ENCODE data around the gene LIN54.

- TF ChIP-seq CTCF (optimal IDR thresholded peaks at IDR 0.05 in 1 of 3, IDR thresholded peaks at IDR 0.05 in 1 of 3, conservative IDR thresholded peaks at IDR 0.05 in 1 of 3; ENCODE audit: extremely low read depth in 1 of 3, insufficient read depth in 2 of 3, low read length in 3 of 3) (no peak), EZH2 (IDR thresholded peaks at IDR 0.05; ENCODE audit: low read length) (no peak)
Measured at GRCh38 chr4:83028976-83029375, 18.4 kb upstream of the LIN54 start.
